Right renal cortex interstitium (tissue), 3 donors: ENCODE results near the gene CD47. TPM values are rescaled to one million over a fixed set of nuclear protein-coding genes. Genes with fewer than 3 reads are reported as not detected.

Source experiments
- DNase-seq, 3 donors: peaks; one replicate each; pipeline ENCODE4 v3.0.0-alpha.2; 2013; ENCODE audit warnings: low read depth in 3 of 3, low spot score in 2 of 3
- polyA plus RNA-seq, 3 donors: library from polyadenylated mRNA; unstranded; fragments of 120-200 nt; gene quantifications; one replicate each; pipeline ENCODE4 v1.2.1, GENCODE V29; 2013; ENCODE audit not compliant: insufficient read length in 3 of 3

The CD47 gene
- polyA plus RNA-seq, 3 donors, result 63.8 to 72.7 (median 72.0) TPM

DNA sequence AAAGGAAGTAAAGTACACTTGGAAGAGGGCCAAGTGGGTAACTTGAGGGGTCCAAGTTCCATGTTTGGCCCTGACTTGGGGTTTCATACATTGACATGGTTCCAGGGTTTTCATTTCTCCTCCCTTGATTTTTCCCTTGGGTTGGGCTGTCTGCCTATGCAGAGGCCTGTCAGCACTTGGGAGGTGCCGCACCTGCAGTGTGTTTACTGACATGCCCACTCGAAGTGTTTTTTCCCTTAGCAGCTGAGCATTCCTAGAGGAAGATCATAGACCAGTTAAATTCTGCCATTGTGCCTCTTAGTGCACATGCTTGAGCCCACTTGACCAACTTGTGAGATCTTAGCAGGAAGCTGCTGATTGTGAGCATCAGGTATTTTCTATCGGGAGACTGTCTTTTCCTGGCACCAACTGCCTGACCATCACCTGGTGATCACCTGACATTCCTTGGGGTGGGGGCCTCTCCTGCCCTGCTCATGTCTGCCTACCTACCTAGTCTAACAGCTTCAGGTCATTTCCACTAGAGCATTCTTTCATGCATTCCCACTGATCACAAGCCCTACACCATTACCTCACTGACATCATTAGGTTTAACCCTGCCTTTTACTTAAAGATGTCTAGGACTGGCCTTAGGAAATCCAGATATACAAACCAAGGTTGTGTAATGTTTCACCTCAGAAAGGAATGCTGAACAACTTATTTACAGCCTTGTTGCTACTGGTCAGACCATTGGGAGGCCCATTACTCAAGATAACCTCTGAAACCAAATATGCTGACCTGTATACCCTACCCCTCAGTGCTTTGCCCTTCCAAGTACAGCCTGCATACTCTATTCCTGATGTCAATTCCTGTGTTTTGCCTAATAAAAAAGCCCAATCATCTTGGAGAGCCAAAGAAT lies 68.3 kb downstream of the CD47 start:
- no peak for DNase-seq

DNA sequence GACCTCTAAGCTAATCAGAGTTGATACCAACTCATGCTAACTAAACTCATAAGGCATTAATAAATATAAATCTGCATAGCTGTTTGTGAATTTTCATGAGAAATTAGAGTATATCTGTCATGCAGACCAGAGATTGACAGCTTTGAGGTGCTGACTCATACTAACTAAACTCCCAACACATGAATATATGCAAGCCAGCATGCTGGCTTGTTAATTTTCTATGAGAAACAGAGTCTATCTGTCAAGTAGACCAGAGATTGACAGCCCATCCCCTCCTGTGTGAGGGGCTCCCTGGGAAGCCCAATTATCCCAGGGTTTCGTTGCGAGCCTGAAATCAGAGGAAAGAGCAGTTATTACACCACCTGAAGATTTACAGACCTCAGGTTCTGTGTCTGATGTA lies 69.3 kb downstream of the CD47 start:
- no peak for DNase-seq

DNA sequence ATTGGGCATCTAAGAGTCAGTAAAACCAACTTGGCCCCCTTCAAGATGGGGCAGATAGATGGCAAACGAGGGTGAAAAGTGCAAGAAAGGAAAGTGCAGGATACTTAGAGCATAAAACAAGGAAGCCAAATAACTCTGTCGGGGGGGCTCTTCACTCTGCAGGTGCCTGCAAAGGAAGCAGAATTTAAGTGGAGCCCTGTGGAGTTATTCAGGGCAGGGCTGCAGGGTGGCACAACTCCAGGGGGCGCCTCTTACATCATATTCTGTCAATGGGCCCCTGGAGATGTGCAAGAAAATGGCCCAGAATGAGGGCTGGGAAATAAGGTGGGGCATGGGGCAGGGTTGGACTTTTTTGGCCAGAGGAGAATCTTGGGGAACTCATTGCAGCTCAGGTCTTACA lies 69.7 kb downstream of the CD47 start:
- no peak for DNase-seq

DNA sequence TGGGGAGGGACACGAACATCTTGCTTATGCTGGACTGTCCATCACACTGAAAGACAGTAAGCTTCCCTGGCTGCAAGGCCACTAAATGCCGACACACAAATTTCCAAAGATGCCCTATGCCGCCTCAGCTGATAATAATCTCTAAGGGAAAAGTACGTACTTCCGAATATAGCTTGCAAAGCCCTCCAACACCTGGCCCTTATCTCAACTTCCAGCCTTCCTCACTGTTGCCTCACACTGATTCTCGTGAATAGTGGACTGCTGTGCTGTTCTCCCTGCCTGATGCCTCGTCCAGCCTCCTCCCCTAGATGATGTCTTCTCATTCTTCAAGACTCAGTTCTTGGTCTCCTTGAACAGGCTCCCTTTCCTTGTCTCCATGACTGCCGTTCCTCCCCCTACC lies 72.3 kb downstream of the CD47 start:
- DNase-seq, result no peak

DNA sequence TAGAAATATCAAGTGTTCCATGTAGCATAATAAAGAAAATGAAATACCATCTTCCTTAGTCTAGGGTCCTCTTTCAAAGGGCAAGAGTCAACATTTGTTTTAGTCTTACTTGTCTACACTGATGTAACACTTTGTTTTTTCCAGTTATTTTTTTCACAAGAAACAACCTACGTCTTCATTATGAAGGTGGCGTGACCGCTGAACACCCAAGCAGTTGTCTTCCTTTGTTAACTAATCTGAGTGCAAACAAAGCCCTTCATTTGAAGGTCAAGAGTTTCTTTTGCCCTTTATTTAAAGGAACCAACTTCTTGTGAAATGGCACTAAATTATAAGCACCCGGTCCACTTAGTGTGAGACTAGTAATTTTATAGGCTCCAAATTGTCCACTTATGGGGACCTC lies 73.2 kb downstream of the CD47 start:
- no peak for DNase-seq

DNA sequence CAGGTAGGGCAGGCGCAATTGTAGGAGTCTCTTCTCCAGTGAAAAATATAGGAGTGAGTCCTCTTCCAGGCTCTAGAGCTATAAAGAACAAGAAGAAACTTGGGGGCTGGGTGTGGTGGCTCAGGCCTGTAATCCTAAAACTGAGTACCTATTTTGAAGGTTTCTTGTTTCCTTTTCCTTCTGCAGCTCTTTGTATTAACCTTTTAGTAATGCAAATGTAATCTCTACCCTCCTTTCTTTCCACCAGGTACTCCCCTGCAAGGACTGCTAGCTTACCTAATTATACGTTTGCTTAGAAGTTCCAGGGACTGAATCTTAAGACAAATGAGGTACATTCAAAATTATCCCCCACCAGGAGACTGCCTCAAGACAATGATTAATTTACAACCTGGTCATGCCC lies 75.9 kb downstream of the CD47 start:
- no peak for DNase-seq

DNA sequence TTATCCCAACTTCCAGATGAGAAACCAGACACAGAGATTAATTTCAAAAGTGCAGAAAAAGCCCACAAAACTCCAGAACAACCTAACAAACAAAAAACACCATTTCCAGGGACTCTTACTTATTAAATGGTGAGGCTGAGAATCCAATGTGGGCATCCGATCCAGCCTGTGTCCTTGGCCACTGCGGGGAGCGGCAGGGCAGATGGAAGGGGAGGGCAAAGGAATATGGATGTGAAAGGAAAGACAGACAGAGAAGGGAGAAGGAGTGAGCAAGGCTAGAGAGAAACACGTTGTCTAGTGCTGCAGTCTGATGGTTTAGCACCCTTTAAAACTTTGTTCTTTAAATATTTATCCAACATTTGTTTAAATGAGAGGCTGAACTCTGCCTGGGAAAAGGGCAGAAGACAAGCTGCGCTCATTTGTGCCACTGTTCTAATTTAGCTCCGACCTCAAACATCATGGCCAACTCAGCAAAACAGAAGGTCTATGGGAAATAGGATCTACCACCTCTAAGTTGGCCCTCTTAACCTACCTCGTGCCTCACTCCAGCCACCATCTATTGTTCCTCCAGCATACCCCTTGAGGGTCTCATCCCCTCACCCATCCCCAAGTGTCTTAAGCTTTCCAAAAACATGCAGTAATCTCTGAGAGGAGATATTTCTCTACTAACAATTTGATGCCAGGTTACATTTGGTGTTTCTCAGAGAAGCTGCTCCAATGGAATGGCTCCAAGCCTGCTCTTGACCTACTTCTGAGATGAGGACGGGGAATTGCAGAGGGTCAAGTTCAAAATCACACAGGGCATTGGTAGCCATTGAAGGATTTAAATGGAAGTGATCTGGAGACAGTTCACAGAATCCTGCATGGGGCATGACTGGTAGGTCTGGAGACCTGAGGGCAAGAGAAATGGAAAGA lies 77.4 kb downstream of the CD47 start:
- DNase-seq, result no peak

DNA sequence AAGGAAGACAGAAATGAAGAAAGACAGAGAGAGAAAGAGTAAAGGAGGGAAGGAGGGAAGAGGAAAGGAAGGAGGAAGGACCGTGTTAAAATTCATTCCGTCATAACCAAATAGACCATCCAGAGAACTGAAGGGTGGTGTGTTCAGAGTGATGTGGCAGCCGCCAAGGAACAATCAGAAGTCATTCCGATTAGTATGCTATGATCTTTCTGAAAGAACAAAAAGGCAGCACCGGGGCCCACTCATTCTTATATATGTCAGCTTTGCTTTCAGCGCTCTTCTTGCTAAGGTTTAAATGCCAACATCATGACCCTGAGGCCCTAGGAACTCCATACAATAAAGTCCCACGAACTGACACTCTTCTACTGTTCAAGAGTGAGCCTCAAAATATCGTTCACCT lies 78.5 kb downstream of the CD47 start:
- no peak for DNase-seq

DNA sequence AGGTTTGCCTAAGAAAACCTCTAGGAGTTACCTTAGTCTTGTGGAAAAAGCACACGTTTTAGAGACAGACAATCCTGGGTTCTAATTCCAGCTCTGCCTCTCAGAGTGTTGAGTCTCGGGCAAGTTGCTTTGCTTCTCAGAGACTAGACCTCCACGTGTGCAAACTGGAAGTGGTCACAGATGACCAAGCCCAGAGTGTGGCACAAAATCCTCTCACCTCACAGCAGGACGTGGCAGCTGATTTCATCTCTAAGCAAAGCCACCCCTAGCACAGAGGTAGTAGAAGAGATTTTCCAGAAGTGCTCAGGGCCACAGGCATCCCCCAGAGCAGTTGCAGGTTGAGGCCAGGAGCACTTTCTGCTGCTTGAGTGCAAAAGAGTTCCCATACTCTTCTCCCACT lies 79.2 kb downstream of the CD47 start:
- no peak for DNase-seq

DNA sequence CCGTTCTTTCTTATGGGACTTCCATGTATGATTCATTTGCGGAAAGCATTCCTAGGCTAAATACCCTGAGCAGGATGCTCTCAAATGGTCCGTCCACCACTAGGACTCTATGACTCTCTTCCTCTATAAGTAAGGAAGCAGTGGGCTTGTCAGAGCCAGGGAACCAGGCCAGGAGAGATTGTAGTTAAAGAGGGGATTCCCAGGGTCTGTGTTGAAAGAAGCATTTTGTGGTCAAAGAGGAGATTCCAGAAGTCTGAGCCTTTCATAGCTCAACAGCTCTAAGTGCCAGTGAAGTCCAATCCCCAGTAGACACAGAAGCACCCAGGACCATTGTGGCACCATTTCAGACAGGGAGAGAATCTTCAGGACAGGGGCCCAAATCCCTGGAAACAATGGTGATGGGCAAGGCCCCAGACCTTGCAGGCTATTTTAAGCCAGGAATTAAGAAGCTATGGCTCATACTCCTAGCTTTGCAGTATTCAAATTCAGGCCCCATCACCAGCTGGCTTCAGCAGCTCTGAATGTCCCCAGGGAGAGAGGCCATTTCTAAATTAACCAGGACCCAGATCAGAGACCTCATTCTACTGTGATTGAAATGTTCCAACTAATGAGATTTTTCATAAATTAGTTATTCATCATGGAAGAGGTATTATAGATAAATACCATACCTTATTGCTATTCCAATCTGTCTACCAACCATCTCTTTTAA lies 81.7 kb downstream of the CD47 start:
- DNase-seq, result no peak

DNA sequence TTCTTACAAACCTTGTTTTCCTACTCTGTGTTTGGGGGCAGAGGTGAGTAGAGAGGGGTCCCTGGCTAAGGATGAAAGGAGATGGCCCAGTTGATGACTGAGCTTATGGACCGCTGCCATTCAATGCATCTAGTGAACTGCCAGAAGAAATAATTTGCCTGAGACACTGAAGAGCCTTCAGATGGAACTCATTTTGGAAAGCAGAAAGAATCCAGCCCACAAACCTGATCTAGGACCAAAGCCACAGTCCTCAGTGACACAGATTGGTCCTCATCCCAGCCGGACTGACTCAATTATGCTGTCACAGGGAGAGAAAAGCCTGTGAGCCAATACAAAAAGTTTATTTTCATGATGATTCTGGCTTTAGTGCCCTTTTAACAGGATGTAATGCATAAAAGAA lies 82.7 kb downstream of the CD47 start:
- no peak for DNase-seq

DNA sequence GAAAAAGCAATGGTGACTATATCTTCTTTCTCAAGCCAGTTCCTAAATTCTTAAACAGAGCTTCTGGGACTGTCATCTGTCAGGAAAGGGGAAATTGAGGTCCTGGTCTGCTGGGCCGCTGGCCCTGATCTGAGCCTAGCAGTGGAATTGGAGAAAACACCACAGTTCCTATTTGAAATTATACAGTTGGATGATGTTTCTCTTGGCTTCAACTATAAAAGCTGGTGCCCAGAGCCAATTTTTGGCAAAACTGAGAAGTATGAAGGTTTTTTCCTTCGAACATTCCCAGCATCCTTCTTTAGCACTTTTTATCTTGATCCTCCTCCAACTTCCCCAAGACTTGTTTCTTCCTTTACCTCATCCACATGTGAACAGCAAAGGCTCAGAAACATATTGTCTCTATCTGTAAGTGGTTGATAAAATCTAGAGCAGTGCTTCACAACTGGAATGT lies 83.9 kb downstream of the CD47 start:
- no peak for DNase-seq

DNA sequence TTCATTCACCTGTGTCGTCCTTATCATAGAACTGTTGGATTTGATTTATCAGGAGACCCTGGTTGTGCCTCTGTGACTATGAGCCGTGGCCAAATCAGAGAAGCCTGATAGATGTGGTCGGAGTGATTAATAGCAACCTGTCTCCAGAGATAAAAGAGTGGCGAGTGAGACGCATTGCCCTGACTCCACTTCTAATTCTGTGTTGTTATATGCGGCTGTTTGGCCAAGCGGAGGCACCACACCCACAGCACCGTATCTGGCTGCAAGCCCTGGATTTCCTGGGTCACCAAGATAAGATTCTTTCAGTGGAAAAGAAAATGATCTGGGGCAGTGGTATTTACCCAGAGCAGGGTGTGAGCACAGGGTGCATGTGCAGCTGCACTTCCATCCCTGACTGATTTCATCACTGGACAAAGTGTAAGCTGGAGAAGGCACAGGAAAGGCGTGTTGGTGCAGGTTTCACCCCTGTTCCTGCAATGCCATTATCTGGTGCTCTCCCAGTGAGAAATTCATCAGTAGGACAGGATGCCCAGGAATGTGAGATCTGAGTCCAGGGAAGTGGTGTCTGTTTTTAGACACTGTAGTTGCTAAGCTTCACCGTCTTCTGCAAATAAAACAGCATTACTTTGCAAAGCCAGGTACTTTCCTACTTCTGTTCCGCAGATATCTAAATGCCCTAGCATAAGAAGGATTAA lies 84.6 kb downstream of the CD47 start:
- DNase-seq, result no peak

DNA sequence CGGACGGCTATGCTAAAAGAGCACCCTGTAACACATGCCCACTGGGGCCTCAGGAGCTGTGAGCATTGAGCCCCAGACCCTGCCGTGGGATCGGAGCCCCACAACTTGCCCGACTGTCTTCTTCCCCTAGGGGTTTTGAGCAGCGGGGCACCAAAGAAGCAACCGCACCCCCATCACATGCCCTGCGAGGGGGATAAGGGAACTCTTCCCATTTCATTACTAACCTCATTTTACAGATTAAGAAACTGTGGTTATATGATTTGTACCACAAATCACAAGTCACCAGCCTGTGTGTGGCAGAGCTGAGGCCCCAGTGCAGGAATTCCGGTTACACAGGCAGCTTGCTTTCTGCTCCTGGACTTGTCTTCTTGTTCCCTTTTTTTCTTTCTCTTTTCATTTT lies 86.2 kb downstream of the CD47 start:
- no peak for DNase-seq

DNA sequence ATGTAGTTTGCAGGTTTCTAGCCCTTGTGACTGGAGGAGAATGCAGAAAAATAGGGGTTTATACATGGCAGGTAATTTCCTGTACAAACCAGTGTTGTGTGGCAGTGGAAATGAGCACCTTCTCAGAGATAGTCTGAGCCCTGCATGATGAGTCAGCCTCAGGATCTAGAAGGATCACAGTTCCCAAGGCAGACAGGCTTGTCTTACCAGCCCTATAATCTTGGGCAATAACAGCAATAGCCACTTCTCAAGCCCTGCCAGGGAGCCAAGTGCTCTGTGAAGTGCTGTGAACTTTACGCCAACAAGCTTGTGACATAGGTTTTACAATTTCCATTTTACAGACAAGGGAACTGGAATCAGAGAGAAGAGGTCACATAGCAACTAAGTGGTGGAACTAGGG lies 89.4 kb downstream of the CD47 start:
- no peak for DNase-seq

DNA sequence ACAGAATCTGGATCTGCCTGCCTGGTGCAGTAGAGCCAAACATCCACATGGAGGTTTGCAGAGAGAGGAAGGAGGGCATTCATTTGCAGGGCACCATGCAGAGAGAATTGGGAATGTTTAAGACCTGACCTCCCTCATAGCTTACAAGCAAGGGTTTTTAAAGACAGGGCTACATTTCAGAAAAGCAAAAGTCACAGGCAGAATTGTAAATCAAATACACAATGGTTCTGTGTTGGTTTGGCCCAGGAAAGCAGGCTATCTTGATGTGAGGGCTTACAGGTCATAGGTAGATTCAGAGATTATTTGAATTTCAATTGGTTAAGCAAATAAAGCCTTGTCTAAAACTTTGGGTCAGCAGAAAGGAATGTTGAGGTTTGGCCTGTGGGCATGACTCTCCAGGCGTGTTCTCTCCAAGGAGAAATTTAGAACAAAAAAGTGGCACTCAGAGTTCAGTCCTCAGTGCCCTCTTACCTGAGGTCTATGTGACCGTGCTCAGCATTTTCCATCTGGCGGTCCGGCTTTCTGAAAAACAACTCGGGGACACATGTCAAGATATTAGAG lies 91.5 kb downstream of the CD47 start:
- DNase-seq, result no peak

DNA sequence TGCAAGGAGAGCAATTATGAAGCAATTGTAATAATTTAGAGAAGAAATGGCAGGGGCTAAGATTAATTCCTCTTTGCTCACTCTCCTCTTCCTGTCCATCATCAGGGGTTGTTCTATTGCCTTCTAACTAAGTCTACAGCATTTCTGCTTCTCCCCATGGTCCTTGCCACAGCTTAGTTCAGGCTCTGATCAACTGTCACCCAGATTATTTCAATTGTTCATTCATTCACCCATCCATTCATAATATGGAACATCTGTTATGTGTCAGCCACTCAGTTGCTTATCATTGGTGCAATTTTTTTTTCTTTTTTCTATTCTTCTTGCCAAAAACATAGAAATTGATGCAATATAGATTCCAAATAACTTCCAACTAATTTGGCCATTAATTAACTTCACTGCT lies 93.2 kb downstream of the CD47 start:
- no peak for DNase-seq

DNA sequence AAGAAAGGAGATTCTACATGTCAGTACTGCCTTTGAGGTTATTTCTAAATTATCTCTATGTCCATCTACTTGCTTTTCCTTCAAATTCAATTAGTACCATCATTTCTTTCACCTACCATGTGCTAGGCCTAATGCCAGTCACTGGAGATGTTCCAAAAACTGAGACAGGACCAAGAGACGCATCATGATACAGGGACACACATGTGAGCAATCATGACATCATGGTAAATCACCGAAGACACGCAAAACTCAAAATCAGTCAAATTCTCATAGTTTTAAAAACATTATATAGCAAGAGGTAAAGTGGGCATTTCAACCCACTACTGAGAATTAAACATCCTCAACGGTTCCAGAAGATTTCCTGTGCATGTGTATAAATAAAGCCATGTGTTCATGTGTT lies 95.0 kb downstream of the CD47 start:
- DNase-seq, result no peak

DNA sequence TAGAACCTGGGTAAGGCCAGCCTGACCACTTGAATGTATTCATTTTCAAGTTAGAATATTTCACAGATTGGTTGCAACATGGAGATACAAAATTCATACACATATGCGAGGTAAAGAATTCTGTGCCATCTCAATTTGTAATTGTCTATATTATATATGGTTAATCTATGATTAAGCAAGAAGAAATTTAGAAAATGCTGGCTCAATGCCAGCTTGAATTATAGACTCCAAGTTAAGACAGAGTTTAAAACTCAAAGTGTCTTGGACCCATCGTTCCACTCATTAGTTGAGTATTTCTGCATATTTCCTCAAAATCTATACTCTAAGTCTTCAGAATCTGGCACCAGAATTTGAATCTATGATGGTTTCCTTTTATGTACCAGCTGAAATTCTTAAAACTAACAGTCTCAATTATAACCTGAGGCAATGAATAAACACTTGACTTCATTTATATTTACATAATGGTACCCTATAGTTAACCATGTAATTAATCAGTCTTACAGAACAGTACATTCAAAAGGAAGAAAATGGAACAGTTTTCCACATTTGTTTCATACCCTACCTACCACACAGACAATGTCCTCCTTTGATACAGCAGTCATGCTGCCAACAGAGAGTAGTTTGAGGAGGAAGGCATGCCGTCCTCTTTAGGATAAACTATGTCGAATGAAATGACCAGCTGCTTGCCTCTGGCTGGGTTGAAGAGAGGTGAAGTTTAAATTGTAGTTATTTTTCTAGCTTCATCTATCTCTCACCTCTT lies 95.7 kb downstream of the CD47 start:
- no peak for DNase-seq
